T-cell (primary cell): ENCODE data around the gene DHX57. TPM values are rescaled to one million over a fixed set of nuclear protein-coding genes. Genes with fewer than 3 reads are reported as not detected.

ENCODE experiments used
- ATAC-seq, 4 experiments: fragments of 200-7000 bp in 3 of 4; fragments of 150-1000 bp in 1 of 4; cut with Tn5 transposase; replicated peaks in 1 of 4; 1 replicate in 3 of 4; 2 replicates in 1 of 4; pipeline ENCODE4 v1.10.0; 2021; ENCODE audit warnings: moderate library complexity in 3 of 4, mild to moderate bottlenecking in 2 of 4, moderate number of reproducible peaks in 1 of 4
- CTCF ChIA-PET, 2 donors: fragments of 300-600 bp; sonication (Branson Sonifier 250); formaldehyde crosslinking; loops; one replicate each; lab custom pipeline; 2022; ENCODE audit warnings: antibody characterized with exemption in 2 of 2; lab: Charles Lee
- POLR2A ChIA-PET, 2 donors: fragments of 300-600 bp; sonication (Branson Sonifier 250); formaldehyde crosslinking; loops; one replicate each; lab custom pipeline; 2022; ENCODE audit warnings: antibody characterized with exemption in 2 of 2; lab: Charles Lee
- DNase-seq, 35 experiments: peaks; one replicate each; pipeline versions ENCODE4 v3.0.0 to v3.0.0-alpha.2; 2013 to 2023
- H3K27ac ChIP-seq: one replicate; pipeline ENCODE4 v1.5.1; 2013; ENCODE audit warnings: low read length
- H3K27me3 ChIP-seq, 2 experiments: replicated peaks in 1 of 2; 1 replicate in 1 of 2; 2 replicates in 1 of 2; pipeline versions ENCODE4 v1.6.1 to v1.7.0; 2013; ENCODE audit warnings: low read length in 1 of 2, mixed read lengths in 1 of 2; ENCODE audit not compliant: control insufficient read depth in 2 of 2, insufficient read depth in 2 of 2; ENCODE audit errors: extremely low read depth in 1 of 2
- H3K36me3 ChIP-seq, 2 donors: 1 replicate in 1 of 2; 2 replicates in 1 of 2; pipeline versions ENCODE4 v1.6.1 to v1.7.0; 2013; ENCODE audit warnings: low read length in 1 of 2; ENCODE audit not compliant: control insufficient read depth in 2 of 2, insufficient read depth in 1 of 2; ENCODE audit errors: extremely low read depth in 1 of 2
- H3K4me1 ChIP-seq, 2 experiments: 1 replicate in 1 of 2; 2 replicates in 1 of 2; pipeline versions ENCODE4 v1.6.1 to v1.7.0; 2013; ENCODE audit warnings: low read length in 2 of 2, mixed read lengths in 1 of 2; ENCODE audit not compliant: insufficient read depth in 2 of 2, control insufficient read depth in 1 of 2; ENCODE audit errors: extremely low read depth in 1 of 2
- H3K4me3 ChIP-seq, 2 donors: 1 replicate in 1 of 2; 2 replicates in 1 of 2; pipeline versions ENCODE4 v1.5.1 to v1.7.0; 2013; ENCODE audit warnings: mild to moderate bottlenecking in 2 of 2, low read length in 1 of 2, moderate library complexity in 1 of 2; ENCODE audit not compliant: control insufficient read depth in 1 of 2; ENCODE audit errors: extremely low read depth in 1 of 2
- H3K9me3 ChIP-seq: 2 replicates; pipeline ENCODE4 v1.7.0; 2013
- H3K27ac Mint-ChIP-seq, 2 donors: one replicate each; pipeline ENCODE4 v1.8.0; 2020 to 2021; ENCODE audit warnings: mild to moderate bottlenecking in 2 of 2, mixed read lengths in 2 of 2
- H3K27me3 Mint-ChIP-seq, 2 donors: one replicate each; pipeline ENCODE4 v1.8.0; 2021 to 2022; ENCODE audit warnings: mixed read lengths in 2 of 2
- H3K36me3 Mint-ChIP-seq: one replicate; pipeline ENCODE4 v1.8.0; 2021; ENCODE audit warnings: mixed read lengths
- H3K4me1 Mint-ChIP-seq, 3 donors: one replicate each; pipeline ENCODE4 v1.8.0; 2020 to 2022; ENCODE audit warnings: mixed read lengths in 3 of 3, mild to moderate bottlenecking in 1 of 3
- H3K4me3 Mint-ChIP-seq, 3 donors: one replicate each; pipeline ENCODE4 v1.8.0; 2020 to 2022; ENCODE audit warnings: mild to moderate bottlenecking in 3 of 3, mixed read lengths in 3 of 3, moderate library complexity in 3 of 3
- H3K9me3 Mint-ChIP-seq, 3 donors: one replicate each; pipeline ENCODE4 v1.8.0; 2020 to 2022; ENCODE audit warnings: mixed read lengths in 3 of 3
- WGBS: methylation state at CpG from one replicate; pipeline ENCODE4 v1.1.5; 2013; ENCODE audit warnings: missing lambda C conversion rate; ENCODE audit not compliant: insufficient coverage; 5-methylcytosine and 5-hydroxymethylcytosine counted together
- total RNA-seq, 35 experiments: library from RNA in 6 of 35; stranded (reverse) in 6 of 35; fragments of 120-200 nt in 1 of 35; gene quantifications; one replicate each; pipeline versions ENCODE4 v1.2.1 to v1.2.4 and lab custom pipeline; 2013 to 2026

Gene DHX57
- total RNA-seq, 5 donors from 2014 or later (not counting 1 experiment from before 2014, with no cell fraction given): 14.2 to 20.5 (median 16.0) TPM

GRCh38 chr2:38778687-38779082 lies 97.0 kb downstream of the DHX57 start:
- peaks cover 8 to 18% of the 10 kb centered on the region in 2 experiments for H3K4me1 ChIP-seq
- peak overlapping the region; percentile 72 for H3K27ac ChIP-seq
- H3K27me3 ChIP-seq: no peaks in the 10 kb centered on the region
- no peaks in the 10 kb centered on the region for H3K9me3 ChIP-seq
- peak overlapping the region; percentile 62 to 83 for H3K4me3 ChIP-seq
- ChIA-PET CTCF (no interaction called here), POLR2A (interaction anchor here (0.5 to 2.7 kb wide), 3 partner anchors 27 to 233 kb away, joined by 8 to 41 read pairs (median 13); partner anchors contain the start of gene SRSF7 (in 2 of the 2))
- H3K9me3 Mint-ChIP-seq: no peaks in the 10 kb centered on the region
- H3K4me3 Mint-ChIP-seq: peak overlapping the region; percentile 96 to 100 (median 97)
- H3K27me3 Mint-ChIP-seq: peaks cover 9 to 15% of the 10 kb centered on the region in 2 donors
- peaks cover 0 to 14% of the 10 kb centered on the region in 2 donors for H3K36me3 ChIP-seq
- H3K36me3 Mint-ChIP-seq: peaks cover 10% of the 10 kb centered on the region
- WGBS: 100% methylated on average over 1 of the region's 8 CpGs
- H3K4me1 Mint-ChIP-seq: peaks cover 12 to 17% (median 13%) of the 10 kb centered on the region in 3 donors
- H3K27ac Mint-ChIP-seq: peak overlapping the region; percentile 93 to 97
- ATAC-seq: no peak
- no peak for DNase-seq

- Histone ChIP-seq H3K36me3 (peaks cover 0 to 7% of the 10 kb centered on the region in 2 donors), H3K4me3 (no peak overlapping the region), H3K9me3 (no peaks in the 10 kb centered on the region), H3K27me3 (no peaks in the 10 kb centered on the region), H3K27ac (no peak overlapping the region), H3K4me1 (peaks cover 8 to 18% of the 10 kb centered on the region in 2 experiments)
- DNase-seq (no peak), ATAC-seq (no peak)
- Mint-ChIP-seq H3K4me3 (peak overlapping the region in 2 of 3 donors; percentile 19 to 44), H3K27ac (no peak overlapping the region), H3K4me1 (peaks cover 12 to 17% (median 13%) of the 10 kb centered on the region in 3 donors), H3K9me3 (no peaks in the 10 kb centered on the region), H3K36me3 (peaks cover 5% of the 10 kb centered on the region), H3K27me3 (peaks cover 9 to 15% of the 10 kb centered on the region in 2 donors)
- 94% methylated on average over 12 of the region's 13 CpGs for WGBS
- POLR2A ChIA-PET: interaction anchor here (1.0 to 1.2 kb wide), 3 partner anchors 25 to 33 kb away, joined by 3 to 5 read pairs (median 5); partner anchors contain the start of gene SRSF7 (in 2 of the 2)
- CTCF ChIA-PET: interaction anchor here in 1 of 2 donors (0.6 kb wide), 1 partner anchor 188 kb away, joined by 3 read pairs; no protein-coding TSS in a partner anchor
Measured at GRCh38 chr2:38776531-38776930, 99.2 kb downstream of the DHX57 start.

- no peak overlapping the region for H3K27ac ChIP-seq
- CTCF ChIA-PET: interaction anchor here in 1 of 2 donors (0.6 kb wide), 1 partner anchor 188 kb away, joined by 3 read pairs; no protein-coding TSS in a partner anchor
- peaks cover 12 to 15% (median 13%) of the 10 kb centered on the region in 3 donors for H3K4me1 Mint-ChIP-seq
- H3K27me3 ChIP-seq: no peaks in the 10 kb centered on the region
- H3K27me3 Mint-ChIP-seq: peaks cover 9 to 15% of the 10 kb centered on the region in 2 donors
- peaks cover 8 to 18% of the 10 kb centered on the region in 2 experiments for H3K4me1 ChIP-seq
- H3K4me3 Mint-ChIP-seq: peak overlapping the region in 1 of 3 donors; percentile 19
- H3K9me3 Mint-ChIP-seq: no peaks in the 10 kb centered on the region
- peaks cover 0 to 2% of the 10 kb centered on the region in 2 donors for H3K36me3 ChIP-seq
- H3K36me3 Mint-ChIP-seq: no peaks in the 10 kb centered on the region
- no peak for ATAC-seq
- 98% methylated on average over 5 of the region's 7 CpGs for WGBS
- POLR2A ChIA-PET: interaction anchor here in 1 of 2 donors (1.0 to 1.2 kb wide), 2 partner anchors 24 to 32 kb away, joined by 3 to 5 read pairs; partner anchors contain the start of gene SRSF7
- H3K4me3 ChIP-seq: no peak overlapping the region
- DNase-seq: no peak
- no peak overlapping the region for H3K27ac Mint-ChIP-seq
- H3K9me3 ChIP-seq: no peaks in the 10 kb centered on the region
Measured at GRCh38 chr2:38775921-38776225, 99.9 kb downstream of the DHX57 start.

GRCh38 chr2:38775097-38775920 lies 100.4 kb downstream of the DHX57 start:
- WGBS: 91% methylated on average over 7 of the region's 17 CpGs
- H3K27ac Mint-ChIP-seq: no peak overlapping the region
- peaks cover 9 to 15% of the 10 kb centered on the region in 2 donors for H3K27me3 Mint-ChIP-seq
- POLR2A ChIA-PET: interaction anchor here (0.6 to 1.9 kb wide), 5 partner anchors 12 to 32 kb away, joined by 3 to 8 read pairs (median 5); partner anchors contain the start of gene SRSF7 (in 2 of the 2)
- no peaks in the 10 kb centered on the region for H3K27me3 ChIP-seq
- ATAC-seq (no peak), DNase-seq (no peak)
- peaks cover 12 to 15% (median 13%) of the 10 kb centered on the region in 3 donors for H3K4me1 Mint-ChIP-seq
- no peaks in the 10 kb centered on the region for H3K9me3 ChIP-seq
- H3K4me3 ChIP-seq: no peak overlapping the region
- H3K36me3 ChIP-seq: no peaks in the 10 kb centered on the region
- CTCF ChIA-PET: no interaction called here
- no peaks in the 10 kb centered on the region for H3K36me3 Mint-ChIP-seq
- H3K27ac ChIP-seq: no peak overlapping the region
- H3K4me1 ChIP-seq: peaks cover 8 to 18% of the 10 kb centered on the region in 2 experiments
- peak overlapping the region in 1 of 3 donors; percentile 19 for H3K4me3 Mint-ChIP-seq
- no peaks in the 10 kb centered on the region for H3K9me3 Mint-ChIP-seq

- H3K27me3 ChIP-seq: no peaks in the 10 kb centered on the region
- DNase-seq (no peak), ATAC-seq (no peak)
- no peaks in the 10 kb centered on the region for H3K4me1 ChIP-seq
- H3K27ac ChIP-seq: no peak overlapping the region
- Mint-ChIP-seq H3K36me3 (no peaks in the 10 kb centered on the region), H3K27me3 (peaks cover 9 to 15% of the 10 kb centered on the region in 2 donors), H3K4me1 (no peaks in the 10 kb centered on the region), H3K27ac (no peak overlapping the region), H3K4me3 (no peak overlapping the region), H3K9me3 (no peaks in the 10 kb centered on the region)
- ChIA-PET POLR2A (interaction anchor here (0.5 to 0.7 kb wide), 3 partner anchors 9 to 33 kb away, joined by 5 to 6 read pairs (median 5); no protein-coding TSS in a partner anchor), CTCF (no interaction called here)
- 76% methylated on average over 4 of the region's 5 CpGs for WGBS
- H3K9me3 ChIP-seq: no peaks in the 10 kb centered on the region
- no peaks in the 10 kb centered on the region for H3K36me3 ChIP-seq
- no peak overlapping the region for H3K4me3 ChIP-seq
Measured at GRCh38 chr2:38771632-38772031, 104.1 kb downstream of the DHX57 start.

GRCh38 chr2:38765551-38765950 lies 110.2 kb downstream of the DHX57 start:
- Histone ChIP-seq H3K4me1 (no peaks in the 10 kb centered on the region), H3K27ac (no peak overlapping the region), H3K9me3 (no peaks in the 10 kb centered on the region), H3K4me3 (no peak overlapping the region), H3K27me3 (no peaks in the 10 kb centered on the region), H3K36me3 (no peaks in the 10 kb centered on the region)
- H3K4me1 Mint-ChIP-seq: no peaks in the 10 kb centered on the region
- no peak overlapping the region for H3K4me3 Mint-ChIP-seq
- no peak for DNase-seq
- no peaks in the 10 kb centered on the region for H3K27me3 Mint-ChIP-seq
- ATAC-seq: no peak
- CTCF ChIA-PET: interaction anchor here in 1 of 2 donors (1.5 kb wide), 1 partner anchor 14 kb away, joined by 3 read pairs; the partner anchor contains the start of gene SRSF7
- no peaks in the 10 kb centered on the region for H3K9me3 Mint-ChIP-seq
- H3K27ac Mint-ChIP-seq: no peak overlapping the region
- no peaks in the 10 kb centered on the region for H3K36me3 Mint-ChIP-seq
- WGBS: 96% methylated on average over 4 of the region's 5 CpGs
- POLR2A ChIA-PET: interaction anchor here in 1 of 2 donors (0.5 kb wide), 1 partner anchor 14 kb away, joined by 3 read pairs; the partner anchor contains the start of gene SRSF7
